ENCODE results near the gene ATP6V1D. TPM values are rescaled to one million over a fixed set of nuclear protein-coding genes. Genes with fewer than 3 reads are reported as not detected.

Gene ATP6V1D
- total RNA-seq, 2 experiments from 2014 or later = 18.8 to 20.7 TPM

DNA sequence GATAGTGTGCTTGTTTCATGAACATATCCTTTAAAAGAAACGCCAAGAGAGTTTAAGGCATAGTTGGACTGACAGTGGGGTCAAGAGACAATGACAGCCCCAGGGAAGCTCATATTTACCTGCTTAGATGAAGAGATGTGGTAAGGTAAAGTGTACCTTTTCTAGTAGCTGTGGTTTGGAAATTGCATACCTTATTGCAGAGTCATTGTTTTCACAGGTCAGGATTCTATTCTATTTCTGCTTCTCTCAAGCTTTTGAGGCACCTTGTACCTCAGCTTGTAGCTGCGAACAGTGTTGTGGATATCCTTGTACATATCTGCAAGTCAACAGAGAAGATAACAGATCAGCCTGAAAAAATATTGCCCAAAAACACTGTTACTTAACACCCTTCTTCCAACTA is 47.7 kb downstream of the ATP6V1D start:
- H3K4me1 Mint-ChIP-seq (ENCODE audit: low read depth) = no peaks in the 10 kb centered on the region
- ATAC-seq (no peak), DNase-seq (no peak)
- H3K27ac Mint-ChIP-seq = no peak overlapping the region
- no peaks in the 10 kb centered on the region for H3K27me3 Mint-ChIP-seq
- TF ChIP-seq, protein P1, sequence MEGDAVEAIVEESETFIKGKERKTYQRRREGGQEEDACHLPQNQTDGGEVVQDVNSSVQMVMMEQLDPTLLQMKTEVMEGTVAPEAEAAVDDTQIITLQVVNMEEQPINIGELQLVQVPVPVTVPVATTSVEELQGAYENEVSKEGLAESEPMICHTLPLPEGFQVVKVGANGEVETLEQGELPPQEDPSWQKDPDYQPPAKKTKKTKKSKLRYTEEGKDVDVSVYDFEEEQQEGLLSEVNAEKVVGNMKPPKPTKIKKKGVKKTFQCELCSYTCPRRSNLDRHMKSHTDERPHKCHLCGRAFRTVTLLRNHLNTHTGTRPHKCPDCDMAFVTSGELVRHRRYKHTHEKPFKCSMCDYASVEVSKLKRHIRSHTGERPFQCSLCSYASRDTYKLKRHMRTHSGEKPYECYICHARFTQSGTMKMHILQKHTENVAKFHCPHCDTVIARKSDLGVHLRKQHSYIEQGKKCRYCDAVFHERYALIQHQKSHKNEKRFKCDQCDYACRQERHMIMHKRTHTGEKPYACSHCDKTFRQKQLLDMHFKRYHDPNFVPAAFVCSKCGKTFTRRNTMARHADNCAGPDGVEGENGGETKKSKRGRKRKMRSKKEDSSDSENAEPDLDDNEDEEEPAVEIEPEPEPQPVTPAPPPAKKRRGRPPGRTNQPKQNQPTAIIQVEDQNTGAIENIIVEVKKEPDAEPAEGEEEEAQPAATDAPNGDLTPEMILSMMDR (IDR thresholded peaks at IDR 0.05) = no peak
- H3K36me3 Mint-ChIP-seq (ENCODE audit: low read depth) = no peaks in the 10 kb centered on the region
- H3K4me3 Mint-ChIP-seq = no peak overlapping the region
- H3K9me3 Mint-ChIP-seq = no peaks in the 10 kb centered on the region
- intact Hi-C loops (cut with micrococcal nuclease) = no loop called here
- ChIA-PET CTCF (no interaction called here), POLR2A (no interaction called here)

Other genes with a start within 250 kb of the ATP6V1D start
- gene GARIN2, start 170.4 kb downstream of the ATP6V1D start, total RNA-seq = not detected
- gene PALS1, start 118.4 kb downstream of the ATP6V1D start, total RNA-seq = 1 to 10 TPM; 3.9 to 4.7 TPM
- gene EIF2S1, start 524 bp upstream of the ATP6V1D start, total RNA-seq = 100 to 1,000 TPM; 210 to 219 TPM
- gene PLEK2, start 52.4 kb upstream of the ATP6V1D start, total RNA-seq = 1 to 10 TPM in 1 of 2 experiments, not detected in 1; 1.0 TPM
- 1 to 10 TPM; 1.6 to 2.3 TPM for gene TMEM229B, start 128.9 kb upstream of the ATP6V1D start, total RNA-seq
- gene PLEKHH1, start 173.5 kb upstream of the ATP6V1D start, total RNA-seq = 1 to 10 TPM; 4.8 to 6.7 TPM
- 10 to 100 TPM; 20.3 to 21.9 TPM for gene PIGH, start 240.5 kb upstream of the ATP6V1D start, total RNA-seq